ENCODE measurements around the gene PEPD.

Gene PEPD

GRCh38 chr19:33546656-33547055 is 25.1 kb upstream of the PEPD start:
- DNase-seq (ENCODE audit: low read depth in 2 of 2): no peak

GRCh38 chr19:33545217-33545981 is 23.8 kb upstream of the PEPD start:
- DNase-seq (ENCODE audit: low read depth in 2 of 2): no peak

- DNase-seq (ENCODE audit: low read depth in 2 of 2): no peak
These were observed 13.6 kb upstream of the PEPD start for GRCh38 chr19:33535226-33535625.

- no peak for DNase-seq (ENCODE audit: low read depth in 2 of 2)
These were observed 11.4 kb upstream of the PEPD start for GRCh38 chr19:33532859-33533460.

GRCh38 chr19:33530842-33531241 is 9.3 kb upstream of the PEPD start:
- DNase-seq (ENCODE audit: low read depth in 2 of 2): no peak

GRCh38 chr19:33530296-33530695 is 8.7 kb upstream of the PEPD start:
- no peak for DNase-seq (ENCODE audit: low read depth in 2 of 2)

GRCh38 chr19:33529094-33529676 is 7.6 kb upstream of the PEPD start:
- no peak for DNase-seq (ENCODE audit: low read depth in 2 of 2)

GRCh38 chr19:33528404-33528803 is 6.8 kb upstream of the PEPD start:
- DNase-seq (ENCODE audit: low read depth in 2 of 2): no peak

- no peak for DNase-seq (ENCODE audit: low read depth in 2 of 2)
These were observed 5.5 kb upstream of the PEPD start for GRCh38 chr19:33527125-33527524.

GRCh38 chr19:33524024-33524664 is 2.6 kb upstream of the PEPD start:
- DNase-seq (ENCODE audit: low read depth in 2 of 2): no peak

GRCh38 chr19:33523167-33523566 is 1.6 kb upstream of the PEPD start:
- no peak for DNase-seq (ENCODE audit: low read depth in 2 of 2)

GRCh38 chr19:33522371-33522662 is 726 bp upstream of the PEPD start:
- no peak for DNase-seq (ENCODE audit: low read depth in 2 of 2)

GRCh38 chr19:33520844-33521479 is 629 bp downstream of the PEPD start:
- no peak for DNase-seq (ENCODE audit: low read depth in 2 of 2)

GRCh38 chr19:33520048-33520643 is 1.4 kb downstream of the PEPD start:
- no peak for DNase-seq (ENCODE audit: low read depth in 2 of 2)

- DNase-seq (ENCODE audit: low read depth in 2 of 2): no peak
These were observed 2.2 kb downstream of the PEPD start for GRCh38 chr19:33519416-33519815.

GRCh38 chr19:33518541-33518940 is 3.0 kb downstream of the PEPD start:
- no peak for DNase-seq (ENCODE audit: low read depth in 2 of 2)

GRCh38 chr19:33517922-33518321 is 3.7 kb downstream of the PEPD start:
- no peak for DNase-seq (ENCODE audit: low read depth in 2 of 2)

GRCh38 chr19:33515921-33516320 is 5.7 kb downstream of the PEPD start:
- DNase-seq (ENCODE audit: low read depth in 2 of 2): no peak

GRCh38 chr19:33514885-33515551 is 6.6 kb downstream of the PEPD start:
- no peak for DNase-seq (ENCODE audit: low read depth in 2 of 2)

GRCh38 chr19:33513424-33513823 is 8.2 kb downstream of the PEPD start:
- no peak for DNase-seq (ENCODE audit: low read depth in 2 of 2)

- DNase-seq (ENCODE audit: low read depth in 2 of 2): no peak
These were observed 8.9 kb downstream of the PEPD start for GRCh38 chr19:33512580-33513137.

All from stimulated activated CD8-positive, alpha-beta memory T cell treated with anti-CD3 and anti-CD28 coated beads, Interleukin-15, amount 100 ng/mL, for 4 hours (primary cell).